ENCODE measurements around the gene VANGL2. TPM values are rescaled to one million over a fixed set of nuclear protein-coding genes. Genes with fewer than 3 reads are reported as not detected.

The VANGL2 gene
- total and polyA plus RNA-seq, 2 donors from 2014 or later, result 3.8 to 8.1 TPM

- no peaks in the 10 kb centered on the region for H3K27me3 ChIP-seq (ENCODE audit: control insufficient read depth, insufficient read depth, low read length)
- no peak overlapping the region for H3K4me3 ChIP-seq (ENCODE audit: low read length in 3 of 3)
- no peaks in the 10 kb centered on the region for H3K4me1 ChIP-seq (ENCODE audit: control insufficient read depth in 2 of 3, insufficient read depth in 2 of 3, low read depth in 1 of 3, low read length in 3 of 3)
- TF ChIP-seq CTCF (IDR thresholded peaks at IDR 0.05; ENCODE audit: borderline replicate concordance, extremely low read depth, insufficient read depth), result no peak
- no peak for FAIRE-seq
- intact Hi-C loops (cut with DNase I), result no loop called here
- no peak overlapping the region for H3K9ac ChIP-seq (ENCODE audit: low read length in 3 of 3)
- no peaks in the 10 kb centered on the region for H3K36me3 ChIP-seq (ENCODE audit: control insufficient read depth in 2 of 3, insufficient read depth in 3 of 3, low read length in 3 of 3)
- H3K27ac ChIP-seq (ENCODE audit: low read depth in 2 of 2, low read length in 2 of 2), result no peak overlapping the region
- H3K9me3 ChIP-seq (ENCODE audit: control insufficient read depth in 2 of 3, insufficient read depth in 1 of 3, low read length in 3 of 3), result no peaks in the 10 kb centered on the region
- DNase-seq, result no peak
These were observed 46.7 kb downstream of the VANGL2 start for GRCh38 chr1:160446945-160447600.

GRCh38 chr1:160449494-160449893 lies 49.1 kb downstream of the VANGL2 start:
- H3K4me1 ChIP-seq (ENCODE audit: control insufficient read depth in 2 of 3, insufficient read depth in 2 of 3, low read depth in 1 of 3, low read length in 3 of 3), result no peaks in the 10 kb centered on the region
- H3K27me3 ChIP-seq (ENCODE audit: control insufficient read depth, insufficient read depth, low read length), result no peaks in the 10 kb centered on the region
- intact Hi-C loops (cut with DNase I), result no loop called here
- no peak overlapping the region for H3K4me3 ChIP-seq (ENCODE audit: low read length in 3 of 3)
- H3K9me3 ChIP-seq (ENCODE audit: control insufficient read depth in 2 of 3, insufficient read depth in 1 of 3, low read length in 3 of 3), result no peaks in the 10 kb centered on the region
- no peak for FAIRE-seq
- H3K36me3 ChIP-seq (ENCODE audit: control insufficient read depth in 2 of 3, insufficient read depth in 3 of 3, low read length in 3 of 3), result no peaks in the 10 kb centered on the region
- no peak for DNase-seq
- H3K9ac ChIP-seq (ENCODE audit: low read length in 3 of 3), result no peak overlapping the region
- TF ChIP-seq CTCF (IDR thresholded peaks at IDR 0.05; ENCODE audit: borderline replicate concordance, extremely low read depth, insufficient read depth), result no peak
- H3K27ac ChIP-seq (ENCODE audit: low read depth in 2 of 2, low read length in 2 of 2), result no peak overlapping the region

GRCh38 chr1:160451119-160451858 lies 50.9 kb downstream of the VANGL2 start:
- Histone ChIP-seq H3K9ac (ENCODE audit: low read length in 3 of 3) (no peak overlapping the region), H3K4me3 (ENCODE audit: low read length in 3 of 3) (no peak overlapping the region), H3K9me3 (ENCODE audit: control insufficient read depth in 2 of 3, insufficient read depth in 1 of 3, low read length in 3 of 3) (no peaks in the 10 kb centered on the region), H3K36me3 (ENCODE audit: control insufficient read depth in 2 of 3, insufficient read depth in 3 of 3, low read length in 3 of 3) (no peaks in the 10 kb centered on the region), H3K4me1 (ENCODE audit: control insufficient read depth in 2 of 3, insufficient read depth in 2 of 3, low read depth in 1 of 3, low read length in 3 of 3) (no peaks in the 10 kb centered on the region), H3K27me3 (ENCODE audit: control insufficient read depth, insufficient read depth, low read length) (no peaks in the 10 kb centered on the region), H3K27ac (ENCODE audit: low read depth in 2 of 2, low read length in 2 of 2) (no peak overlapping the region)
- intact Hi-C loops (cut with DNase I), result no loop called here
- TF ChIP-seq CTCF (IDR thresholded peaks at IDR 0.05; ENCODE audit: borderline replicate concordance, extremely low read depth, insufficient read depth), result no peak
- DNase-seq, result no peak
- FAIRE-seq, result no peak
